HCEC 1CT (cell line): ENCODE measurements around the gene ANAPC16.
"Not testable (repeated sequence)": the region's sequence is repeated elsewhere in the genome, so short reads cannot be mapped to it uniquely, and the experiment has no call there.

Experiments used
- DNase-seq: peaks from one replicate; pipeline ENCODE4 v3.0.0-alpha.2; 2017

The ANAPC16 gene

GRCh38 chr10:72218325-72218724, 2.5 kb downstream of the ANAPC16 start:
- DNase-seq = no peak

- DNase-seq = no peak
These were observed 2.9 kb downstream of the ANAPC16 start for GRCh38 chr10:72218726-72219125.

GRCh38 chr10:72219235-72219814, 3.5 kb downstream of the ANAPC16 start:
- DNase-seq = no peak

GRCh38 chr10:72220637-72221036, 4.8 kb downstream of the ANAPC16 start:
- DNase-seq = no peak

- no peak for DNase-seq
These were observed 5.5 kb downstream of the ANAPC16 start for GRCh38 chr10:72221278-72221677.

- DNase-seq = no peak
These were observed 7.9 kb downstream of the ANAPC16 start for GRCh38 chr10:72223743-72224101.

- DNase-seq = not testable (repeated sequence)
These were observed 8.4 kb downstream of the ANAPC16 start for GRCh38 chr10:72224191-72224590.

GRCh38 chr10:72226418-72227027, 10.7 kb downstream of the ANAPC16 start:
- DNase-seq = no peak

- DNase-seq = no peak
These were observed 12.0 kb downstream of the ANAPC16 start for GRCh38 chr10:72227826-72228225.

- DNase-seq = no peak
These were observed 12.5 kb downstream of the ANAPC16 start for GRCh38 chr10:72228318-72228751.

- no peak for DNase-seq
These were observed 13.7 kb downstream of the ANAPC16 start for GRCh38 chr10:72229261-72230251.

GRCh38 chr10:72233621-72234020, 17.8 kb downstream of the ANAPC16 start:
- DNase-seq = no peak

- DNase-seq = no peak
These were observed 18.8 kb downstream of the ANAPC16 start for GRCh38 chr10:72234560-72235095.

GRCh38 chr10:72235544-72236279, 19.9 kb downstream of the ANAPC16 start:
- no peak for DNase-seq

GRCh38 chr10:72238392-72239175, 22.8 kb downstream of the ANAPC16 start:
- no peak for DNase-seq

- DNase-seq = no peak
These were observed 23.6 kb downstream of the ANAPC16 start for GRCh38 chr10:72239409-72239808.

- no peak for DNase-seq
These were observed 24.6 kb downstream of the ANAPC16 start for GRCh38 chr10:72240371-72240770.

- DNase-seq = no peak
These were observed 26.0 kb downstream of the ANAPC16 start for GRCh38 chr10:72241691-72242252.

GRCh38 chr10:72242675-72243074, 26.9 kb downstream of the ANAPC16 start:
- no peak for DNase-seq

- DNase-seq = peak; percentile 93
These were observed 28.1 kb downstream of the ANAPC16 start for GRCh38 chr10:72243822-72244437.

GRCh38 chr10:72244573-72245038, 28.8 kb downstream of the ANAPC16 start:
- no peak for DNase-seq
